Nephron (organoid): ENCODE data around the gene CDH12.

ENCODE experiments used
- H3K27ac Mint-ChIP-seq, 3 experiments: 2 replicates each; pipeline ENCODE4 v1.8.0; 2020; ENCODE audit warnings: mixed read lengths in 3 of 3, mild to moderate bottlenecking in 2 of 3, moderate library complexity in 1 of 3
- H3K27me3 Mint-ChIP-seq: 2 replicates; pipeline ENCODE4 v1.8.0; 2021; ENCODE audit warnings: low read depth, mild to moderate bottlenecking, moderate library complexity, mixed read lengths
- H3K36me3 Mint-ChIP-seq: 2 replicates; pipeline ENCODE4 v1.8.0; 2020; ENCODE audit warnings: low read depth, mixed read lengths
- H3K4me1 Mint-ChIP-seq: 2 replicates; pipeline ENCODE4 v1.8.0; 2020; ENCODE audit warnings: mixed read lengths
- H3K4me3 Mint-ChIP-seq, 3 experiments: 2 replicates each; pipeline ENCODE4 v1.8.0; 2020; ENCODE audit warnings: mild to moderate bottlenecking in 3 of 3, mixed read lengths in 3 of 3, moderate library complexity in 2 of 3
- H3K9me3 Mint-ChIP-seq: 2 replicates; pipeline ENCODE4 v1.8.0; 2020; ENCODE audit warnings: mixed read lengths
- TF ChIP-seq, protein P1 (sequence below), 3 experiments: fragments of 200-600 bp; sonication (generic); IDR thresholded peaks; one replicate each; pipeline ENCODE4 v1.5.0; 2021; ENCODE audit warnings: antibody characterized with exemption in 3 of 3; ENCODE audit not compliant: unreplicated experiment in 3 of 3

Gene CDH12

DNA sequence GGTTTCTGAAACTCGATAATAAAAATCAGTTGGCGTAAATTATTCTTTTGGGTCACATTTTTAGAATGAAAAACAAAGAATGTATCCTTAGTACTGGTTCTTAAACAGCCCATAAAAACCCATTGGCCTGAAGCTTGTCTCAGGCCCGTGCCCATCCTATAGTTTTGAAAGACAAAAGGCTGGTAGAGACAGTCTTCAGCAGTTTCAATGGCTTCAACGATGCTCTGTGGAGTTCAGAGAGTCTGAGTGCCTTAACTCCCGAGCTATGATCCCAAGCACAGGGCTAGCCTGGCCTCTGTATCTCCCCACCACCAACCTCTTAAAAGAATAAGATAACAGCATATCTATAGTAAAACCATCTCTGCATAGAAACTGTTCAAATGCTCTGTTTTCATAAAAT lies 595.0 kb downstream of the CDH12 start:
- H3K36me3 Mint-ChIP-seq = no peaks in the 10 kb centered on the region
- H3K9me3 Mint-ChIP-seq = no peaks in the 10 kb centered on the region
- H3K27ac Mint-ChIP-seq = no peak overlapping the region
- H3K4me1 Mint-ChIP-seq = no peaks in the 10 kb centered on the region
- no peak overlapping the region for H3K4me3 Mint-ChIP-seq
- TF ChIP-seq, protein P1, sequence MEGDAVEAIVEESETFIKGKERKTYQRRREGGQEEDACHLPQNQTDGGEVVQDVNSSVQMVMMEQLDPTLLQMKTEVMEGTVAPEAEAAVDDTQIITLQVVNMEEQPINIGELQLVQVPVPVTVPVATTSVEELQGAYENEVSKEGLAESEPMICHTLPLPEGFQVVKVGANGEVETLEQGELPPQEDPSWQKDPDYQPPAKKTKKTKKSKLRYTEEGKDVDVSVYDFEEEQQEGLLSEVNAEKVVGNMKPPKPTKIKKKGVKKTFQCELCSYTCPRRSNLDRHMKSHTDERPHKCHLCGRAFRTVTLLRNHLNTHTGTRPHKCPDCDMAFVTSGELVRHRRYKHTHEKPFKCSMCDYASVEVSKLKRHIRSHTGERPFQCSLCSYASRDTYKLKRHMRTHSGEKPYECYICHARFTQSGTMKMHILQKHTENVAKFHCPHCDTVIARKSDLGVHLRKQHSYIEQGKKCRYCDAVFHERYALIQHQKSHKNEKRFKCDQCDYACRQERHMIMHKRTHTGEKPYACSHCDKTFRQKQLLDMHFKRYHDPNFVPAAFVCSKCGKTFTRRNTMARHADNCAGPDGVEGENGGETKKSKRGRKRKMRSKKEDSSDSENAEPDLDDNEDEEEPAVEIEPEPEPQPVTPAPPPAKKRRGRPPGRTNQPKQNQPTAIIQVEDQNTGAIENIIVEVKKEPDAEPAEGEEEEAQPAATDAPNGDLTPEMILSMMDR (IDR thresholded peaks at IDR 0.05; ENCODE audit: unreplicated experiment in 3 of 3) = no peak
- H3K27me3 Mint-ChIP-seq = no peaks in the 10 kb centered on the region

DNA sequence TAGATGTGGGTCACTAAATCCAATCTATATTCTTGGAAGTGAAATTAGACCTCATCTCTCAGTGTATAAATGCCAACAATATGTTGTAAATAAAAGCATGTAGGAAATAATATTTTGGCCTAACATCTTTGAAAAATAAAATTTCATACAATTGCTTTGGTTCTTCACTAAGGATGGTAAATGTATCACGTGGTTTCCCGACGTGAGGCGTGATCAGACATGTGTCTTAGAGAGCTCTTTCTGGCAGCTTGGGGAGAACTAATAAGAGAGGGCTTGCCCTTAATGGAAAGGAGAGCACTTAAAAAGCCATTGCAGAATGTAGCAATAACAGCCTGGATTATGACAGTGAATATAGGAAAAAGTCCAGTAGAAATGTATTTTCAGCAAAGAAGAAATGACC lies 602.6 kb downstream of the CDH12 start:
- TF ChIP-seq, protein P1 (IDR thresholded peaks at IDR 0.05; ENCODE audit: unreplicated experiment in 3 of 3) = no peak
- no peaks in the 10 kb centered on the region for H3K9me3 Mint-ChIP-seq

DNA sequence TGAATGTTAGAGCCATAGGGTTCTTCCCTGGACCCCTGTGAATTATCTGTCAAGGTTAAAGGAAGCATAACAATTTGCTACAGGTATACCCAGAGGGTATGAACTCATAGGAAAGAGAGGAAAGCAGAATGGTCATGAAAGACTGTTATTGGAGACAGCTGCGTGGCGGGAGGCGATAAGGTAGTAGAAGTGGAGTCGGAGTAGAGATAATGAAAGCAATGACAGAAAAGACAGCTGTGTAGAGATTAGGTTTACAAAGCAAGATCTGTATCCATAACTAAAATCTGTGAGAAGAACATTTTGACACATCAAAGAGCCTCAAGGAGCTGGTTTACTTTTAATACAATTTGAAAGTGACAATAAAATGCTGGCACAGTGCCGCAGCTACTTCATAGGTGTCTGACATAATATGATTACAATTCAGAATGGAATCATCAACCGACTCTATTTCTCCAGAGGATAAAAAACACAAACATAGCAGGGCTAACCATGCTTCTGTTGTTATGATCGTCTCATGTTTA lies 603.9 kb downstream of the CDH12 start:
- H3K36me3 Mint-ChIP-seq = no peaks in the 10 kb centered on the region
- H3K9me3 Mint-ChIP-seq = no peaks in the 10 kb centered on the region
- H3K27ac Mint-ChIP-seq = no peak overlapping the region
- H3K4me3 Mint-ChIP-seq = no peak overlapping the region
- H3K27me3 Mint-ChIP-seq = no peaks in the 10 kb centered on the region
- TF ChIP-seq, protein P1 (IDR thresholded peaks at IDR 0.05; ENCODE audit: unreplicated experiment in 3 of 3) = no peak
- H3K4me1 Mint-ChIP-seq = no peaks in the 10 kb centered on the region

More for the DNA sequence above, 602.6 kb downstream of the CDH12 start:
- H3K36me3 Mint-ChIP-seq = no peaks in the 10 kb centered on the region
- H3K27ac Mint-ChIP-seq = no peak overlapping the region
- H3K4me1 Mint-ChIP-seq = no peaks in the 10 kb centered on the region
- H3K4me3 Mint-ChIP-seq = no peak overlapping the region
- H3K27me3 Mint-ChIP-seq = no peaks in the 10 kb centered on the region

DNA sequence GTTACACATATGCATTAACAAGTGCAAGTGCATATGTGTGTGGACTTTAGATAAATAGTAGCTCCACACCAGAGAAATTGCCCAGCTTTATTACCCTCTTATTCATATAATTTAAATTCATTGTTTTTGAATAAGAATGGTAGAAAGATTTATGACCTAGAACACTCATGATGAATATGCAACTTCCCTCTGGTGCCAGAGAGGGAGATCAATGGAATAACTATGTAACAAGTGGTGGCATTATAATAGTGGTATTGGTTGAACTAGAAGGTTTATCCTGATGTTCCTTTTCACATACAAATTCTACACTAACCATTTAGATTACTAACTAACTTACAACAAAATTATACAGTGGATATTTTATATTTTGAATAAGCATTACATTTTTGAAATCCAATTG lies 607.4 kb downstream of the CDH12 start:
- no peak overlapping the region for H3K4me3 Mint-ChIP-seq
- H3K36me3 Mint-ChIP-seq = no peaks in the 10 kb centered on the region
- H3K27me3 Mint-ChIP-seq = no peaks in the 10 kb centered on the region
- no peaks in the 10 kb centered on the region for H3K4me1 Mint-ChIP-seq
- no peaks in the 10 kb centered on the region for H3K9me3 Mint-ChIP-seq
- H3K27ac Mint-ChIP-seq = no peak overlapping the region
- TF ChIP-seq, protein P1 (IDR thresholded peaks at IDR 0.05; ENCODE audit: unreplicated experiment in 3 of 3) = no peak

DNA sequence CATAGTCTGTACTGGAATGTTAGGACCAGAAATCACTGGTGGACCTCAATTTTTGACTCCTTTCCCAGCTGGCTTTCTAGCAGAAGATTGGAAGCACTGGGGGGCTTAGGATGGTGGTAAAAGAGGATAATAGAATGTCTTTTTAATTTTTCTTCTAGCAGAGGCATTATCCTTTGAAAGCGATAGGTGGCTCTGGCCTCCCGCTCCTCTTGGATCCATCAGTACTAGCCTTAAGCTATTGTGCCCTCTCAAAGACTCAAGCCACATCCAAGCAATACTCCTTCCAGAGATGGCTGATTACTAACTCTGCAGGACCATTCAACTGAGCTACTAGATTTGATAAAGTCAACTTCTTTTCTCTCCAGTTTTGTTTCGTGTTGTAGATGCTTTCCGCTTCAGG lies 610.6 kb downstream of the CDH12 start:
- Mint-ChIP-seq H3K4me1 (no peaks in the 10 kb centered on the region), H3K27ac (no peak overlapping the region), H3K4me3 (no peak overlapping the region), H3K9me3 (no peaks in the 10 kb centered on the region), H3K27me3 (no peaks in the 10 kb centered on the region), H3K36me3 (no peaks in the 10 kb centered on the region)
- TF ChIP-seq, protein P1 (IDR thresholded peaks at IDR 0.05; ENCODE audit: unreplicated experiment in 3 of 3) = no peak

DNA sequence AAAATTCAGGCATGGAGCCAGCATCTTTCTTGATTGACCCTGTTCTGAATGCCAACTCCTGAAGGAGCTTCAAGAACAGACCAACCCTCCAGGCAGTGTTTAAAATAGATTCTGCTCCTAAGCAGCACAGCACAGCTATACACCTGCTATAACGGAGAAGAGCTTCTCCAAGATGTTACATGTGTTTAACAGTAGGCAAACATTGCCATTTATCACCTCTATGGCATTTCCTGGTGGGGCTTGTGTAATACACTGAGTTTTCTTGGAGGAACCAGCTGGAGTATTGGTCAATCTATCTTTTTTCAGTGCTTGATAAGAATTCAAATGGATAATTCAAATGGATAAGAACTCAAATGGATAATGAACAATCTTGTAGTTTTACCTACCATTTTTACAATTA lies 615.1 kb downstream of the CDH12 start:
- no peaks in the 10 kb centered on the region for H3K4me1 Mint-ChIP-seq
- TF ChIP-seq, protein P1 (IDR thresholded peaks at IDR 0.05; ENCODE audit: unreplicated experiment in 3 of 3) = no peak
- no peak overlapping the region for H3K27ac Mint-ChIP-seq
- no peak overlapping the region for H3K4me3 Mint-ChIP-seq
- H3K36me3 Mint-ChIP-seq = no peaks in the 10 kb centered on the region
- no peaks in the 10 kb centered on the region for H3K27me3 Mint-ChIP-seq
- H3K9me3 Mint-ChIP-seq = no peaks in the 10 kb centered on the region
